HTERT RPE-1 (cell line): ENCODE results near the gene RPP40.

Experiments
- in situ Hi-C: fragments of 300-500 bp; cut with MboI; formaldehyde crosslinking; loops from 4 replicates; pipeline ENCODE4 v1.14.3; 2020; ENCODE audit warnings: low sequenced_read_pairs

The RPP40 gene

GRCh38 chr6:4971851-4972250 lies 32.0 kb downstream of the RPP40 start:
- in situ Hi-C loops, result no loop called here

- in situ Hi-C loops, result no loop called here
These were observed 33.0 kb downstream of the RPP40 start for GRCh38 chr6:4970739-4971395.

DNA sequence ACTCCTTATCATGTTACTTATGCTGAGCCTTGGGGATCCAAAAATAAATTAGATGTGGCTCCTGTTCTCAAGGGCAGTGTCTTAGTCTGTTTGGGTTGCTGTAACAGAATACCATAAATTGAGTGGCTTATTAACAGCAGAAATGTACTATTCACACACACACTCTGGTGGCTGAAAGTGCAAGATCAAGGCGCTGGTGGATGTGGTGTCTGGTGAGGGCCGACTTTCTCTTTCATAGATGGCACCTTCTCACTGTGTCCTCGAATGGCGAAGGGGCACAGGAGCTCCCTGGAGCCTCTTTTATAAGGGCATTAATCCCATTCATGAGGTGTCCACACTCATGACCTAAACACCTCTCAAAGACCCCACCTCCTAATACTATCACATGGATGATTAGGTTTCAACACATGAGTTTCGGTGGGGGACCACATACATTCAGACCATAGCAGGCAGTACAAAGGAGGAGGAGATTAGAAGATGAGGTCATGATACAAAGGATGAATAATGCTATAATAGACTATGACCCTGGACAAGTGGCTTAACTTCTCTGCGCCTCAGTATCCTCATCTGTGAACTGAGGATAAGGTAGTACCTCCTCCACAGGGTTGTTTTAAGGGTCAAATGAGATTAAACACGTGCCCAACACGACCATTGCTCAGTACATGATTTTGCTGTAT lies 34.1 kb downstream of the RPP40 start:
- in situ Hi-C loops, result no loop called here

DNA sequence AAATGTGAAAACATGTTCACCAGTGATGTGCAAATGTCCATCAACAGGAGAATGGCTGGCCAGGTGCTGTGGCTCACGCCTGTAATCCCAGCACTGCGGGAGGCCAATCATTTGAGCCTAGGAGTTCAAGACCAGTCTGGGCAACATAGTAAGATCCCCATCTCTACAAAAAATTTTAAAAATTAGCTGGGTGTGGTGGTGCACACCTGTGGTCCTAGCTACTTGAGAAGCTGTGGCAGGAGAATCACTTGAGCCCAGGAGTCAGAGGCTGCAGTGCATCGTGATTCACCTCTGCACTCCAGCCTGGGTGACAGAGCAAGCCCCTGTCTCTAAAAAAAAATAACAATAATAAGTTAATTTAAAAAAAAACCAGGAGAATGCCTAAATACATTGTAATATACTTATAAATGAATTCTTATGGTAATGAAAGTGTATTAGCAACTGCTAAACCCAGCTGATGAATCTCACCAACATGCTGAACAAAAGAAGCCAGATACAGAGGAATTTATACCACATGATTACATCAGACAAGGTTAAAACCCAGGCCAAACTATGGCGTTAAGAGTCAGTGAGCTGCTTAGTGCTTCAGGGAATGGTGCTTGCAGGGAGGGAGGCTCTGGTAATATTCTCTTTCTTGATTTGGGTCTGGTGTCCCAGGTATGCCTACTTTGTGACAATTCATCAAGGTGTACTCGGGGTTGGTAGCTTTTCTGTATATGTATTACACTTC lies 36.4 kb downstream of the RPP40 start:
- in situ Hi-C loops, result no loop called here

GRCh38 chr6:4965562-4966389 lies 38.1 kb downstream of the RPP40 start:
- in situ Hi-C loops, result no loop called here

GRCh38 chr6:4964675-4965561 lies 38.9 kb downstream of the RPP40 start:
- in situ Hi-C loops, result no loop called here

DNA sequence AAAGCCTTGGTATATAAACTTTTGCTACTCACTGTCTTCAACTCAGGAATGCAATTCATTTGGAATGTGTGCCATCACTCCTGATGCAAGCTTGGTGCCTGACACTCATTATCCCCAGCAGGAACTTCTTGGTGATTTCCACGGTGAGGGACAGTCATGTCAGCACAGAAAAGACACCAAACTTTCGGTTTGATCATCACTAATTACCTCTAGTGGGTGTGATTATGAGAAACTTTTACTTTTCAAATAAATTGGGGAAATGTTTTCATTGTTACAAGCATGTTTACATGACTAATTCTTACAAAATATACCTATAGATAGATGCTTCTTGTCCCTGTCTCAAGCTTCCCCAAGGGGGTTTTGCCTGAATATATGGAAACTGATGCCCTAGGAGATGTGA lies 40.9 kb downstream of the RPP40 start:
- in situ Hi-C loops, result no loop called here

DNA sequence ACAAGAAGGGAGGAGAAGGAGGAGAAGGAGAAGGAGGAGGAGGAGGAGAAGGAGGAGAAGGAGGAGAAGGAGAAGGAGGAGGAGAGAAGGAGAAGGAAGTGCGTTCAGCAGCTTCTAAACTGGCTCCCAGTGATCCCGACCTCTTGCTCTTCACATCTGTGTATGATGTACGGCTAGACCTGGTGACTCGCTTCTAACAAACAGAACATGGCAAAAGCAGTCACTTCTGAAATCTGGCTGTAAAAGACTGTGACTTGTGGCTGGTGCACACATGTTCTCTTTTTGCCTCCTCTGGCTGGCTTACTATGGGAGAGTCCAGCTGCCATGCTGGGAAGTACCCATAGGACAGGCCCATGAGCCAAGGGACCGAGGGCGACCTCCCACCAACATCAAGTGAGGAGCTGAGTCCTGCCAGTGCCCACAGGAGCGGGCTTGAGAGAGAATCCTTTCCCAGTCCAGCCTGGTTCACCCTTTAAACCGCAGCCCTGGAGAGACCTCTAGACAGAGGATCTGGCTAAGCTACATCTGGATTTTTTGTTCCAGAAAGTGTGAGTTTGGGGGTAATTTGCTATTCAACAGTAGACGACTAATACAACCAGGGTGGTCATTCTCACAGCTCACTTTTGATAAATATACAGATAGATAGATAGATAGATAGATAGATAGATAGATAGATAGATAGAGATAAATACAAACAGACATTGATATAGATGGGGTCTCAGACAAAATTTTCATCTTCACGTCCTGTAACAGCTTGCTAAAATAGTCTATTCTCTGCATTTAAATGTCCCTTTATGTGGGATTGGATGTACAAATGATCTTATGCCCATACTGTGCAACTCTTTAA lies 42.3 kb downstream of the RPP40 start:
- in situ Hi-C loops, result no loop called here

DNA sequence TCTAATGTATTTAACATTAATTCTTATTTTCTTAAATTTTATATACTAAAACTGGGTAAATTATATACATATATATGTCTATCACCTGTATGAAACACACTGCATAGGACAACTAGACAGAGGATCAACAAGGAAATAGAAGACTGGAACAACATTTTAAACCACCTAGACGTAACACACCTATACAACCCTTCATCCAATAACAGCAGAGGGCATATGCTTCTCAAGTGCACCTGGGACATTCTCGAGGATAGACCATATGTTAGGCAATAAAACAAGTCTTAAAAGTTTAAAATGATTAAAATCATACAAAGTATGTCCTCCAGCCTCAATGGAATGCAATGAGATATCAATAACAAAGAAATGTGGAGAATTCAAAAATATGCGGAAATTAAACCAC lies 45.2 kb downstream of the RPP40 start:
- in situ Hi-C loops, result no loop called here

GRCh38 chr6:4957521-4958231 lies 46.2 kb downstream of the RPP40 start:
- in situ Hi-C loops, result no loop called here

DNA sequence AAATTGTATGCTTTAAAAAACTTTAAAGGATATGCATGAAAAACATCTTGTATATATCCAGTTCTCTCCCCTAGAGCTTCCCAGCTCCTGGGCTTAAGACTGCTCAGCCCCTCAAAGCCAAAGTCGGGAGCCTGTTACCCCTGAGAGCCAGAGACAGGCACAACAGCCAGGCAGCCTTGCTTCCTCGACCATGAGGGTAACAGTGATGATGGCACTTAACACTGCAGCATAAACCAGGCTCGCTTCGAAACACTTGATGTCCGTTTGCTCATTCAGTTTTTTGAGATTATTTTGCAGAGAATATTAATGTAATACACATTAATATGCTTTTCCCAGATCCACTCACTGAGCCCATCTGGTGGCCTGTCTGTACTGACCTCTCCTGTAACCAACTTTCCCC lies 47.2 kb downstream of the RPP40 start:
- in situ Hi-C loops, result no loop called here

DNA sequence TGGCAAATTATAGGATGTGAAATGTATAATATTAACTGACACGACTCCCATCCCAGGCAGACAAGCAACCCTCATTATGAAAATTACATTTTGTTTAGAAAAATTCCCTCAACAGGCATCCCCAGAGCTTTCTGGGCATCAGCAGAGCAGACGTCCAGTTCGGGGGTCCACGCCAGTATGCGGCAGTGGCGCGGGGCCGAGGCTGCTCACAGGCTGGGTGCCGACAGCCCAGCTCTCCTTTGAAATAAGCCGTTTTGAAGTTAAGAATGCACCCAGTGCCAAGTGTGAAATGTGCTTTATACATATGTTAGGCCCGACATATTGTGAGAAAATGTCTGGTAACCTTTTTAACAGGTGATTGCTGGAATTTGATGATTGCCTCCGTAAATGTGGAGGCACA lies 50.4 kb downstream of the RPP40 start:
- in situ Hi-C loops, result no loop called here

GRCh38 chr6:4950836-4951533 lies 52.9 kb downstream of the RPP40 start:
- in situ Hi-C loops, result no loop called here

DNA sequence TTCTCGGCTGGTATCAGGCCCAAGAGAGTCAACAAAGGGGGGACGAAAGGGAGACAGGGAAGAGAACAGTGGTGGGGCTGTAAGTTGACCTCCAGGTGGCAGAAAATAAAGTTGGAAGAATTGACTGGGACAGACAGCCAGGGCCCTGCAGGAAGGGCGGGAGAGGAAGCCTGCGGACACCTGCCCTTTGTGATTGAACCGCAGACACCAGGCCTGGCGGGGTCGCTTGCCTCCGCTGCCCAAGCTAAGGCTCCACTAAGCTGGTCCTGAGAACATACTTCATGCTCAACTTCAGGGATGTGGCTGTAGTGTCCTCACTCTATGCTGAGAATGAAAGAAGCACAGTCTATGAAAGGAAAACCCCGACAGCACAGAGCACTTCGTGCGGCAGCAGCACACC lies 53.8 kb downstream of the RPP40 start:
- in situ Hi-C loops, result no loop called here

- in situ Hi-C loops, result no loop called here
These were observed 54.9 kb downstream of the RPP40 start for GRCh38 chr6:4948781-4949450.

- in situ Hi-C loops, result no loop called here
These were observed 56.1 kb downstream of the RPP40 start for GRCh38 chr6:4947716-4948115.

DNA sequence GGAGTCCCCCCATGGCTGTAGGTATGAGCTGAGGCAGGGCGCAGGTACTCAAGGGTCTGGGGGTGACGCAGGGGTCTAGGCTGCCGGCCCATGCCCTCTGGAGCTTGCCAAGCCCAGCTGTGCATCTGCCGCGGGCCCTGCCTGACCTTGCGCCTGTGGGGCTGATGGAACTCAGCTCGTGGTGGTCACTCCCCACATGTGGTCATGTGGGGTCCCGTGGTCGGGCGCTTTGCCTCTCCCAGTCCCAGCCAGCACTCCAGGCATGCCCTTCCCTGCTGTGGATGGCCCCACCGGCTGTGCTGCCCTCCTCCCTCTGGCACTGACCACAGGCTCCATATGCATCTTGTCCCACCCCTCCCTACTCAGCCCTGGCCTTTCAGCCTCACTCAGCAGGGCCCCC lies 57.3 kb downstream of the RPP40 start:
- in situ Hi-C loops, result no loop called here
